Spleen (tissue), 7 donors: Measurements from ENCODE around the gene GPR6.

Experiments used
- CTCF ChIP-seq, 11 experiments: fragments of 200-600 bp in 7 of 11; fragments of 450-650 bp in 4 of 11; sonication (generic) in 4 of 11; IDR thresholded peaks in 8 of 11; conservative IDR thresholded peaks in 3 of 11; 1 replicate in 7 of 11; 2 replicates in 4 of 11; pipeline versions ENCODE4 v1.4.0 to v1.8.0; 2016 to 2021; ENCODE audit warnings: antibody characterized with exemption in 11 of 11, inconsistent platforms in 4 of 11, mild to moderate bottlenecking in 1 of 11
- POLR2A ChIP-seq, 3 donors: fragments of 450-650 bp; IDR thresholded peaks; one replicate each; pipeline ENCODE4 v1.5.1; 2017; ENCODE audit warnings: antibody characterized with exemption in 3 of 3, mild to moderate bottlenecking in 1 of 3
- POLR2AphosphoS5 ChIP-seq, 3 donors: sonication (generic); formaldehyde crosslinking; IDR thresholded peaks; one replicate each; pipeline ENCODE4 v1.5.1; 2017; ENCODE audit warnings: antibody characterized with exemption in 3 of 3
- donor health status: DM: no; HTN: no; CAD: no; lungs with moderate emphysema.
- donor health status: DM: no; HTN: no; CAD: no.
- donor health status: DM: no; HTN: no; CAD: no.

GRCh38 chr6:109961611-109962041 is 16.5 kb upstream of the GPR6 start:
- no peak for TF ChIP-seq CTCF (IDR thresholded peaks at IDR 0.05 in 8 of 11, conservative IDR thresholded peaks at IDR 0.05 in 3 of 11)
- TF ChIP-seq POLR2A (IDR thresholded peaks at IDR 0.05), result no peak
- no peak for TF ChIP-seq POLR2AphosphoS5 (IDR thresholded peaks at IDR 0.05)
